ENCODE data around the gene SGCG.

- TF ChIP-seq CTCF (IDR thresholded peaks at IDR 0.05) = no peak
- no peak for TF ChIP-seq POLR2AphosphoS5 (IDR thresholded peaks at IDR 0.05)
- TF ChIP-seq POLR2A (IDR thresholded peaks at IDR 0.05) = no peak
Observed at GRCh38 chr13:23271331-23271730, 90.6 kb downstream of the SGCG start.

All from breast epithelium (tissue), 3 donors.